ENCODE measurements around the gene RUNX2.
"Not testable (repeated sequence)": the region's sequence is repeated elsewhere in the genome, so short reads cannot be mapped to it uniquely, and the experiment has no call there.

RUNX2 gene

GRCh38 chr6:45455408-45455807 is 127.3 kb downstream of the RUNX2 start:
- no peak for DNase-seq (ENCODE audit: low read depth in 2 of 2)

GRCh38 chr6:45457141-45457540 is 129.0 kb downstream of the RUNX2 start:
- DNase-seq (ENCODE audit: low read depth in 2 of 2): no peak

GRCh38 chr6:45458672-45459071 is 130.5 kb downstream of the RUNX2 start:
- no peak for DNase-seq (ENCODE audit: low read depth in 2 of 2)

GRCh38 chr6:45460166-45460565 is 132.0 kb downstream of the RUNX2 start:
- no peak for DNase-seq (ENCODE audit: low read depth in 2 of 2)

- DNase-seq (ENCODE audit: low read depth in 2 of 2): no peak
Measured at GRCh38 chr6:45461486-45461885, 133.4 kb downstream of the RUNX2 start.

- DNase-seq (ENCODE audit: low read depth in 2 of 2): no peak
Measured at GRCh38 chr6:45462190-45463134, 134.3 kb downstream of the RUNX2 start.

GRCh38 chr6:45464685-45465084 is 136.6 kb downstream of the RUNX2 start:
- no peak for DNase-seq (ENCODE audit: low read depth in 2 of 2)

- DNase-seq (ENCODE audit: low read depth in 2 of 2): no peak
Measured at GRCh38 chr6:45466686-45467085, 138.6 kb downstream of the RUNX2 start.

- DNase-seq (ENCODE audit: low read depth in 2 of 2): not testable (repeated sequence)
Measured at GRCh38 chr6:45467417-45467816, 139.3 kb downstream of the RUNX2 start.

GRCh38 chr6:45467853-45468252 is 139.7 kb downstream of the RUNX2 start:
- no peak for DNase-seq (ENCODE audit: low read depth in 2 of 2)

GRCh38 chr6:45469663-45470062 is 141.5 kb downstream of the RUNX2 start:
- no peak for DNase-seq (ENCODE audit: low read depth in 2 of 2)

- no peak for DNase-seq (ENCODE audit: low read depth in 2 of 2)
Measured at GRCh38 chr6:45470131-45470738, 142.1 kb downstream of the RUNX2 start.

- DNase-seq (ENCODE audit: low read depth in 2 of 2): no peak
Measured at GRCh38 chr6:45472382-45472781, 144.3 kb downstream of the RUNX2 start.

GRCh38 chr6:45473121-45473993 is 145.2 kb downstream of the RUNX2 start:
- no peak for DNase-seq (ENCODE audit: low read depth in 2 of 2)

GRCh38 chr6:45474376-45474775 is 146.2 kb downstream of the RUNX2 start:
- no peak for DNase-seq (ENCODE audit: low read depth in 2 of 2)

GRCh38 chr6:45476341-45476740 is 148.2 kb downstream of the RUNX2 start:
- no peak for DNase-seq (ENCODE audit: low read depth in 2 of 2)

- DNase-seq (ENCODE audit: low read depth in 2 of 2): no peak
Measured at GRCh38 chr6:45477278-45477677, 149.1 kb downstream of the RUNX2 start.

GRCh38 chr6:45477790-45478189 is 149.7 kb downstream of the RUNX2 start:
- DNase-seq (ENCODE audit: low read depth in 2 of 2): no peak

- DNase-seq (ENCODE audit: low read depth in 2 of 2): no peak
Measured at GRCh38 chr6:45478240-45478639, 150.1 kb downstream of the RUNX2 start.

- DNase-seq (ENCODE audit: low read depth in 2 of 2): no peak
Measured at GRCh38 chr6:45479834-45480751, 152.0 kb downstream of the RUNX2 start.
